ENCODE data around the gene GATC. TPM values are rescaled to one million over a fixed set of nuclear protein-coding genes. Genes with fewer than 3 reads are reported as not detected.

GATC gene
- total and polyA plus RNA-seq, 10 of the 15 experiments (the other 5 are each of a cell fraction or from before 2014, with no cell fraction given) = 5.1 to 40.3 (median 22.9) TPM

- TF ChIP-seq SREBF1 (IDR thresholded peaks at IDR 0.05; ENCODE audit: low read length) (no peak), SIN3A (IDR thresholded peaks at IDR 0.05; ENCODE audit: low read depth, low read length) (no peak), ZNF217 (IDR thresholded peaks at IDR 0.05) (no peak)
These were observed 29.4 kb downstream of the GATC start (continued) for GRCh38 chr12:120475643-120476042.

GRCh38 chr12:120479458-120479857, 33.2 kb downstream of the GATC start:
- no peaks in the 10 kb centered on the region for H3K9me3 ChIP-seq (replicated peaks; ENCODE audit: control insufficient read depth, insufficient read depth, low read length)
- SMC1A ChIA-PET (ENCODE audit: uncharacterized antibody, unreplicated experiment) = interaction anchor here (1.4 kb wide), 1 partner anchor 15 kb away, joined by 3 read pairs; no protein-coding TSS in a partner anchor
- no peak overlapping the region for H3K27ac ChIP-seq (ENCODE audit: control insufficient read depth, insufficient read depth)
- 94% methylated on average over 1 of the region's 1 CpG for WGBS (ENCODE audit: insufficient coverage, insufficient replicate concordance, low lambda C conversion rate, missing lambda C conversion rate)
- no peak for FAIRE-seq
- no peak overlapping the region for H3K9ac ChIP-seq (ENCODE audit: control insufficient read depth, insufficient read depth, low read length)
- RAD21 ChIA-PET (ENCODE audit: unreplicated experiment) = no interaction called here
- no peak overlapping the region for H3K4me2 ChIP-seq (ENCODE audit: control insufficient read depth, insufficient read depth)
- no peaks in the 10 kb centered on the region for H4K20me1 ChIP-seq (ENCODE audit: control insufficient read depth, insufficient read depth)
- DNase-seq (ENCODE audit: low read depth, low spot score) = no peak
- no peaks in the 10 kb centered on the region for H3K27me3 ChIP-seq (replicated peaks in 1 of 2; ENCODE audit: control insufficient read depth in 2 of 2, insufficient read depth in 2 of 2, low read length in 1 of 2)
- CTCF ChIA-PET = interaction anchor here (0.5 to 1.7 kb wide), 2 partner anchors 17 to 82 kb away, joined by 4 read pairs; no protein-coding TSS in a partner anchor
- H3K4me3 ChIP-seq = no peak overlapping the region
- ATAC-seq = no peak
- no peak overlapping the region for H2AFZ ChIP-seq (ENCODE audit: control insufficient read depth, low read depth, low read length)
- BruUV-seq (replicated peaks) = no TSS peak
- intact Hi-C loops (cut with micrococcal nuclease; ENCODE audit: unreplicated experiment) = no loop called here
- in situ Hi-C loops (cut with MboI) = no loop called here
- TF ChIP-seq SKIL (IDR thresholded peaks at IDR 0.05; ENCODE audit: low read depth, poor library complexity, severe bottlenecking) (no peak), ATF7 (IDR thresholded peaks at IDR 0.05; ENCODE audit: low read depth) (no peak), ZZZ3 (IDR thresholded peaks at IDR 0.05; ENCODE audit: control insufficient read depth, insufficient read length, low read depth) (no peak), RFX5 (IDR thresholded peaks at IDR 0.05; ENCODE audit: low read depth, low read length) (no peak), HCFC1 (IDR thresholded peaks at IDR 0.05; ENCODE audit: low read length) (no peak), PRDM15 (CRISPR knock-in tag; IDR thresholded peaks at IDR 0.05) (no peak), RB1 (IDR thresholded peaks at IDR 0.05; ENCODE audit: borderline replicate concordance) (no peak), MTA2 (IDR thresholded peaks at IDR 0.05; ENCODE audit: low read depth) (no peak), TCF3 (IDR thresholded peaks at IDR 0.05; ENCODE audit: borderline replicate concordance, insufficient read depth, low read depth, low read length) (no peak), IRF5 (IDR thresholded peaks at IDR 0.05; ENCODE audit: borderline replicate concordance) (no peak), BHLHE40 (IDR thresholded peaks at IDR 0.05; ENCODE audit: borderline replicate concordance in 1 of 2, low read depth in 2 of 2, low read length in 1 of 2) (no peak), IKZF1 (conservative IDR thresholded peaks at IDR 0.05) (no peak)
- H3K36me3 ChIP-seq (ENCODE audit: control insufficient read depth in 2 of 2, insufficient read depth in 2 of 2, low read length in 1 of 2) = no peaks in the 10 kb centered on the region
- POLR2A ChIA-PET = interaction anchor here (0.7 kb wide), 3 partner anchors 11 to 826 kb away, joined by 3 read pairs; no protein-coding TSS in a partner anchor
- H3K79me2 ChIP-seq (ENCODE audit: control insufficient read depth, insufficient read depth, low read length) = no peaks in the 10 kb centered on the region
- peaks cover 2% of the 10 kb centered on the region; the same call in 1 of the 2 replicates for H3K4me1 ChIP-seq (ENCODE audit: control insufficient read depth, insufficient read depth, low read length)

Measured in GM12878 (cell line).